Parathyroid adenoma (tissue), 2 donors: Measurements from ENCODE around the gene GLI2.

Experiments used
- H2AFZ ChIP-seq: fragments of 300-600 bp; sonication (generic); one replicate; pipeline ENCODE4 v1.7.0; 2017; ENCODE audit warnings: antibody characterized with exemption, mild to moderate bottlenecking
- H3K27ac ChIP-seq: fragments of 300-600 bp; sonication (generic); one replicate; pipeline ENCODE4 v1.7.0; 2017
- H3K27me3 ChIP-seq: fragments of 300-600 bp; sonication (generic); one replicate; pipeline ENCODE4 v1.7.0; 2017; ENCODE audit warnings: low read length; ENCODE audit not compliant: control insufficient read depth, insufficient read depth
- H3K36me3 ChIP-seq: fragments of 300-600 bp; sonication (generic); one replicate; pipeline ENCODE4 v1.7.0; 2017; ENCODE audit warnings: low read length; ENCODE audit not compliant: control insufficient read depth, insufficient read depth
- H3K4me1 ChIP-seq: fragments of 300-600 bp; sonication (generic); one replicate; pipeline ENCODE4 v1.7.0; 2017; ENCODE audit warnings: control low read depth
- H3K4me2 ChIP-seq: fragments of 300-600 bp; sonication (generic); one replicate; pipeline ENCODE4 v1.7.0; 2017; ENCODE audit warnings: low read length
- H3K4me3 ChIP-seq: fragments of 300-600 bp; sonication (generic); one replicate; pipeline ENCODE4 v1.7.0; 2017; ENCODE audit warnings: low read depth, low read length
- H3K79me2 ChIP-seq: fragments of 300-600 bp; sonication (generic); one replicate; pipeline ENCODE4 v1.7.0; 2017; ENCODE audit warnings: control low read depth
- H3K9ac ChIP-seq: fragments of 300-600 bp; sonication (generic); one replicate; pipeline ENCODE4 v1.7.0; 2017; ENCODE audit warnings: mild to moderate bottlenecking
- H3K9me3 ChIP-seq: fragments of 300-600 bp; sonication (generic); one replicate; pipeline ENCODE4 v1.7.0; 2017; ENCODE audit warnings: low read length; ENCODE audit not compliant: control insufficient read depth
- CTCF ChIP-seq: fragments of 300-600 bp; sonication (generic); IDR thresholded peaks from one replicate; pipeline ENCODE4 v1.7.0; 2017; ENCODE audit warnings: antibody characterized with exemption, mild to moderate bottlenecking
- donor health status: primary hyperparathyroidism.

GLI2 gene

GRCh38 chr2:120761164-120761861 lies 25.6 kb downstream of the GLI2 start:
- no peak for TF ChIP-seq CTCF
- Histone ChIP-seq H3K27me3 (no peaks in the 10 kb centered on the region), H3K79me2 (no peaks in the 10 kb centered on the region), H3K4me2 (no peak overlapping the region), H2AFZ (peak overlapping the region; percentile 28), H3K9me3 (no peaks in the 10 kb centered on the region), H3K9ac (no peak overlapping the region), H3K4me3 (no peak overlapping the region), H3K36me3 (no peaks in the 10 kb centered on the region), H3K27ac (no peak overlapping the region), H3K4me1 (peaks cover 8% of the 10 kb centered on the region)

- no peak overlapping the region for H2AFZ ChIP-seq
- no peak overlapping the region for H3K4me3 ChIP-seq
- TF ChIP-seq CTCF: no peak
- H3K27me3 ChIP-seq: no peaks in the 10 kb centered on the region
- peaks cover 8% of the 10 kb centered on the region for H3K4me1 ChIP-seq
- no peak overlapping the region for H3K27ac ChIP-seq
- no peaks in the 10 kb centered on the region for H3K79me2 ChIP-seq
- no peak overlapping the region for H3K9ac ChIP-seq
- no peaks in the 10 kb centered on the region for H3K9me3 ChIP-seq
- H3K4me2 ChIP-seq: no peak overlapping the region
- no peaks in the 10 kb centered on the region for H3K36me3 ChIP-seq
These were observed 26.2 kb downstream of the GLI2 start for GRCh38 chr2:120761911-120762310.

GRCh38 chr2:120762341-120763061 lies 26.8 kb downstream of the GLI2 start:
- no peaks in the 10 kb centered on the region for H3K79me2 ChIP-seq
- H3K4me1 ChIP-seq: peaks cover 8% of the 10 kb centered on the region
- H3K4me2 ChIP-seq: no peak overlapping the region
- no peak for TF ChIP-seq CTCF
- H2AFZ ChIP-seq: no peak overlapping the region
- H3K9me3 ChIP-seq: no peaks in the 10 kb centered on the region
- no peaks in the 10 kb centered on the region for H3K27me3 ChIP-seq
- H3K36me3 ChIP-seq: no peaks in the 10 kb centered on the region
- H3K27ac ChIP-seq: no peak overlapping the region
- H3K9ac ChIP-seq: no peak overlapping the region
- H3K4me3 ChIP-seq: no peak overlapping the region

GRCh38 chr2:120763508-120763907 lies 27.8 kb downstream of the GLI2 start:
- Histone ChIP-seq H3K4me1 (peaks cover 8% of the 10 kb centered on the region), H3K36me3 (no peaks in the 10 kb centered on the region), H3K79me2 (no peaks in the 10 kb centered on the region), H3K9me3 (no peaks in the 10 kb centered on the region), H3K4me2 (no peak overlapping the region), H2AFZ (no peak overlapping the region), H3K27me3 (no peaks in the 10 kb centered on the region), H3K9ac (no peak overlapping the region), H3K27ac (no peak overlapping the region), H3K4me3 (no peak overlapping the region)
- TF ChIP-seq CTCF: no peak
